Activated T-helper 1 cell treated with Interleukin-2 at 50 U/mL for 16 hours (primary cell): ENCODE results near the gene STC2.

Experiments
- DNase-seq: peaks from one replicate; pipeline ENCODE4 v3.0.0-alpha.2; 2020; ENCODE audit warnings: low read depth

The STC2 gene

GRCh38 chr5:173312821-173313220 is 15.4 kb downstream of the STC2 start:
- no peak for DNase-seq

DNA sequence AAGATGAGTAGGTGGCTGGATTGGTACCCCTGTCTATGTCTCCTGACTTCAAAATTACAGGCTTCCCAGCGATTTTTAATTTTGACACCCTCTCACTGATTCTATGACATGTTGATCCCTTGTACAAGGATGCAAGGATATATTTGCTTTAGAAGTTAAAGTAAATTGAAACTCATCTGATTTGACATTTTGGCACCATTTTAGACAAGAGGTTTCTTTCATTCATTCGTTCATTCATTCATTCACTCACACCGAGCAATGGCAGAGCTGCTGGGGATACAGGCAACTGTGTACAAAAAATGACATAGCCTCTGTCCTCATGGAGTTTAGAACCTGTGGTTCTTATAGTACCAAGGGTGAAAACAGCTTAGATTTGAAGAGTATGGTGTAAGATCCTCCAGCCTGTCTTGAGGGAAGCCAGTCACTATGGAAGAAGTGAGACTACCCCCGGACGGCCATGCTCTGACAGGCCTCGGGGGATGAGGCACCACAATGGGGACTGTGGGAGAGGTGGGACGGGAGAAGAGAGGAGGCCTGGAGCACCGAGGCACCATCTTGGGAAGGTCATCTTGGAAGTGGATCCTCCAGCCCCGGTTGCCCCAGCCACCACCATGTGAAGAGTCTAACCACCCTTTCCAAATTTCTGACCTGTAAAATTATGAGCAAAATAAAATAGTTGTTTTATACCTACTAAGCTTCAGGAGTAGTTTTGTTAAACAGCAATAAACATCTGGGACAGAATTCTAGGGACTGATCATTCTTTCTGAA is 16.2 kb downstream of the STC2 start:
- DNase-seq = no peak

DNA sequence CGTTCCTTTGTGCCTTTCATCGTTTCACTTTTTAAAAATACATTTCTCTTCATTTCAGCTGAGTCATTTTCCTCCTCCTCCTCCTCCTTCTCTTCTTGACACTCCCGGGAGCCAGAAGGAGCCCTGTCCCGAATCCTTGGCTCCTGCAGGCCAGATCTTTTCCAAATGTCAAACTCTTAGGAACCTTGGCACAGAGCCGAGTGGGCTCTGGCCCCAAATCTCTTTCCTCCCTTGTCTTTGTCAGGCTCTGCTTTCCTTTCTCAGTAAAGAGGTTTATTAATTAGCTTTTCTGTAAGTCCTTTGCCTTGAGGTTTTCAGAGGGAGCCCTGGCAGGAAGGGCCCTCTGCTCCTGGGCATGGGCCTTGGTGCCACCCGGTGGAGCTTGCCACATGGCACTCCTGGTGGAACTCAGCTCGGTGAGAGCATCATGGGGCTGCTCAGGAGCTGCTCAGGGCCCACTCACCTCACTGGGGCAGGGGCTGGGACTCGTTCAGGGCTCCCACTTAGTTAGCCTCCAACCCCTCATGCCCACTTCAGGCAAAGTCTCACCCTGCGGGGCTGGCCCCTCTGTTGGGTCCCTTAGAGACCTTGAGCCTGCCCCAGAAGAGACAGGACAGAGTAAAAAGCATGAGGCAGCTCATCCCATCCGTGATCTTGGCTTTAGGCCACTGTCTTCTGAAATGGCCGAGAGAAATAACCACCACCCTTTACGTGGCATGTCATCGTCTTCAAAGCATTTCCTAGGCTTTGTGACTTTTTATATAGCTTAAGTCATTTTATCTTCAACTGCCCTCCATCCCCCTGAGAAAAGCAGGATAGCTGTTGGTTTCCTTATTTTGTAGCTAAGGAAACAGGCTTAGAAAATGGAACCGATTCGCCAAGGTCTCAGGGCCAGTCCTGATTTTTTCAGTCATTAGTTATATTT is 17.1 kb downstream of the STC2 start:
- DNase-seq = no peak

GRCh38 chr5:173310218-173310769 is 17.9 kb downstream of the STC2 start:
- no peak for DNase-seq

GRCh38 chr5:173309731-173310130 is 18.5 kb downstream of the STC2 start:
- no peak for DNase-seq

- DNase-seq = no peak
These were observed 20.0 kb downstream of the STC2 start for GRCh38 chr5:173308226-173308625.

DNA sequence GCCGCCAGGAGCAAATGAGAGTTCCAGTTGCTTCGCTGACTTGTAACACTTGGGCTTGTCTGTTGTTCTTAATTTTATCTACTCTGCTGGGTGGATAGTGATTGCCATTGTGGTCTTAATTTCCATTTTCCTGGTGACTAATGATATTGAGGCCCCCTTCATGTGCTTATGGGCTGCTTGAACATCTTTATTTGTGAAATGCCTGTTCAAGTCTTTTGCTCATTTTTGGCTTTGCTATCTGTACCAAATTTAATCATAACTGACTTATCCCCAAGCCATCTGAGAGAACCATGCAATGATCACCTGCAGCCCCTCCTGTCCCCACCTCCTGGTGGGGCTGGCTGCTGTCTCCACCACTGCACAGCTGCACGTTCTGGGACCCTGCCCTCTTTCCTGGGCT is 20.5 kb downstream of the STC2 start:
- DNase-seq = no peak

- DNase-seq = no peak
These were observed 21.5 kb downstream of the STC2 start for GRCh38 chr5:173306695-173307094.

DNA sequence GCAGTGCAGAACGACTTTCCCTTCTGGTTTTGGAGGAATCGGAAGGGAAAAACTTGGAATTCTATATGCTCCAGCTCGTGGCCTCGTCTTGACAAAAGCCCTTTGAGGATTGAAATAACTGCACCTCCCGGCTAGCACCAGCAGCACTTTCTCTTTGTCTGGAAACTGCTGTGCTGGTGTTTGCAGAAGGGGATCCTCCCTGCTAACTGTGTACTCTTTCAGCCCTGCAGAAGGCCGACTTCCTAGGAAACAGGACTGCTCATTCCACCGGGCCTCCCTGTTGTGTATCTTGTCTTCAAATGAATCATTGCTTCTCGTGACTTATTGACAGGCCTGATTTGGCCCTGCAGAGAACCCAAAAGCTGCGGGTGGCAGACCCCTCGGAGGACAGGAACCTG is 23.6 kb downstream of the STC2 start:
- no peak for DNase-seq

- no peak for DNase-seq
These were observed 24.2 kb downstream of the STC2 start for GRCh38 chr5:173303878-173304590.

GRCh38 chr5:173302546-173303155 is 25.6 kb downstream of the STC2 start:
- no peak for DNase-seq

DNA sequence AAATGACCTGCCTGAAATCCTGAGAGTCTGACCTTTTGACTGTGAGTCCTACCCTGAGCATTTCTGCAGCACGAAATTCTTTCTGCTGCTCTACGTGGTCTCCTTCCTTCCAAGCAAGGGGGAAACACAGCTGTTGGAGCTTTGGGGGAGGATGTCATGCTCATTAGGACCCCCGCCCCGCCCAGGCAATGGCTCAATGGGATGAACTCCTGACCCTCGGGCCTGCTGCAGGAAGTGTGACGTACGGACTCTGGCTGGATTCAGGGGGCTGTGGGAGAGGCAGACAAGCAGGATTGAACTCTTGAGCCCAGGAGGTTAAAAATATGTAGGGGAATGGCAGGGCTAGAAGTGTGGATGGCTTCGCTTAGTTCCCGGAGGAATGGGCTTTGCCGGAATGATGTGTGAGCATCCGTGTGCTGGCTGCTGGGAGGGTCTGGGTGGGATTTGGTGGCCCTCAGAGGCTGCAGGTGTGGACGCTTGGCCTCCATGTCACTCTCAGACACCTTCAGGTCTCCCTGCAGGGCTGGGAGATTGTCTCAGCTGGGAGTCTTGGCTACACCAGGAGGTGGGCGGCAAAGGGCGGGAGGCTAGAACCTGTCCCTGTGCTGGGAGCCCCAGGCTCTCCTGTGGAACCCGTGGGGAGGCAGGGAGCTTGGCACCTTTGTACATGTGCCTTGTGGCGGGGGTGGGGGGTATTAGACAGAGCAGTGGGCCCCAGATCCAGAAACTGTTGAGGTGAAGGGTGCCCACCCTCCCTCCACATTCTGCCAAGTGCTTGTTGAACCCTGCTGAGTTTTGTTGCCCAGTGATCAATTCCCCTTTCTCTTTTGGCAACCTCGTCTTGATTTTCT is 26.3 kb downstream of the STC2 start:
- DNase-seq = no peak

- no peak for DNase-seq
These were observed 27.7 kb downstream of the STC2 start for GRCh38 chr5:173300389-173301047.

DNA sequence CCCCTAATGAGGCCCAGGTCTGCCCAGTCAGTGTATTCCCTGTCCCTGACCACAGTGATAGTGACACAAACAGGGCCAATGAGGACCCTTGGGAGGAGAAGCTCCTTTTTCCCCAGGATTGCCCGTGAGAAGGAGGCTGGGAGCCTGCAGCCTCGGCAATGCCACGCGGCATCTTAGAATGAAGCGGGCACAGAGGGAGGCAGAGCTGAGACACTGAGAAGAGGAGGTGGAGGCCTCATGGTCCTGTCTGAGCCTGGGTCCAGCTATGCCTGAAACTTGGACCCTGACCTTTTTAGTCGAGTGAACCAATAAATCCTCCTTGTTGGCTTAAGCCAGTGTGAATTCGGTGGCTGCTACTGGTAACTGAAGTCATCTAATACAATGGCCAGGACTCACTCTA is 28.4 kb downstream of the STC2 start:
- no peak for DNase-seq

GRCh38 chr5:173298213-173298926 is 29.8 kb downstream of the STC2 start:
- no peak for DNase-seq

DNA sequence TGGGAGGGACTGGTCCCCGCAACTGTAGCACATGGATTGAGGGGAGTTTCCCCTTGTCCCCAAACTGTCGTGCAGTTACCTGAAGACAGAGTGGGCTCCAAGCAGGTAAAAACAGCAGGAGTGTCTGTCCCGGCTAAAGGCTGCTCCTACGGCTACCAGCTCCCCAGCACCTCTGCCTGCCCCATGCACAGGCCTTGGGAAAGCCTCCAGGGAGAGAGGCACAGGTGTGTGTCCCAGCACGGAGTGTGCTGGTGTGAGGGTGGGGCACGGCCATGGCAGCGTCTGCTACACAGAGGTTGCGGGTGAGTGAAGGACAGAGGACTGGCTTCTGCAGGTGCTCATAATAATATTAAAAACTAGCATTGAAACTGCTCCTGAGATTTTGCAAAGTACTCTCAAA is 30.4 kb downstream of the STC2 start:
- DNase-seq = no peak

DNA sequence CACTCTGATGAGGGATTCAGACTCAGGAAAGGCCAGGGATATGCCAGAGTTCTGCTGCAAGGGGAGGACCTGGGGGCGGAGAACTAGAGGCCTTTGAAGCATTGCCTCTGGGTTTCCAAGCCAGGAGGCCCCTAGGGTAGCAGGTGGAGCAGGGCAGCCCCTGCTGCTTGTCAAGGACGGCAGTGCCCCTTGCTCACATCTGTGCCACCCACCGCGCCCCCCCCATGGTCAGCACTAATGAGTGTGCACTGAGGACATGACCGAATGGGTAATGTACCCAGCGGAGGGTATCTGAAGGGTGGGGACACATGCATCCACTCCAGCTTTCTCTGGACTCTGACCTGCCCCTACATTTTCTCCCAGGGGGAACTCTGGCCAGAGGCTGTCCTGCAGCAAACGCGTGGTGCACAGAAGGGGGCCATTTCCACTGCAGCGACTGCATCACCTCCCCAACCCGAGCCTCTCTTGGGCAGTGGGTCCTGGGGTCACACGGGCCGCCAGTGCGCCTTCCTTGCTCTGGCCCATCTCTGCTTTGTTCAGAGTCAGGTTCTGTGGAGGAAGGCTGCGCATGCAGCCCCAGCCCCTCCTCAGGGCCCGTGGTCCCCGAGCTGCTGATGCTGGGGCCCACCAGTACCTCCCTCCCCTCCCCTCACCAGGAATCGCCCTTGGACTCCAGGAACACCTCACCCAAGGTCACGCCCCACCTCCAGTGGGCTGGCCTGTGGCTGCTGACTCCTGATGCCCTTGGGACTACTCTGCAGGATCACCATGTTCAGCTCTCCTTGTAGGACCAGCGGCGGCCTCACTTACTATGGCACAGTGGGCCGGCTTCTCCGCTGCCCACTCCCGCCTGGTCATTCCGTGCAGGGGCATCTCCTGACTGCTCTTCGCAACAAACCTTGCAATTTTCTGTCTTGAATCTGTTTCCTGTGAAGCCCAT is 31.2 kb downstream of the STC2 start:
- no peak for DNase-seq

DNA sequence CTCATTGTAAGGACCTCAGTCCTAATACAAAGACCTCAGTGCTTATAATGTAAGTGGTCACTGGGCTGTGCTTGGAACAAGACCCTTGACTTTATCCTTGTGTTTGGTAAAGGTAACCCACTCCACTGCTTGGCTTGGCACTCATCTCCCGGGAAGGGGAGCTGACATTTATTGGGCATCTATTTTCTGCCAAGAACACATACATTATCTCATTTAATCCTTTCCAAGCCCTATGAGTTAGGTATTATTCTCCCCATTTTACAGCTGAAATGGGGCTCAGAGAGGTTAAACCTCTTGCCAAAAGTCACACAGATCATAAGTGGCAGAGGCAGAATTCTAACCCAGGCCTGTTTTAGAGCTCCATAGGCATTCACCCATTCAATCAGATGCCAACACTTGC is 32.4 kb downstream of the STC2 start:
- DNase-seq = no peak
